GM13976 (cell line): Measurements from ENCODE around the gene MEMO1.
A peak's percentile ranks its signal among the peaks of the same experiment; 100 is the strongest.

Experiments used
- DNase-seq: peaks from one replicate; pipeline ENCODE4 v3.0.0; 2012; ENCODE audit warnings: low spot score
- CTCF ChIP-seq: IDR thresholded peaks from 2 replicates; pipeline ENCODE4 v1.5.1; 2012; ENCODE audit warnings: borderline replicate concordance, mild to moderate bottlenecking; ENCODE audit not compliant: insufficient read depth; ENCODE audit errors: extremely low read depth, missing control alignments, control extremely low read depth
- in situ Hi-C: fragments of 300-500 bp; cut with MboI; formaldehyde crosslinking; loops from one replicate; pipeline ENCODE4 v1.12.0; 2022; ENCODE audit warnings: low sequenced_read_pairs, mixed read lengths, inconsistent platforms; ENCODE audit not compliant: unreplicated experiment

The MEMO1 gene

GRCh38 chr2:31980674-31981356 lies 30.0 kb downstream of the MEMO1 start:
- in situ Hi-C loops = no loop called here
- TF ChIP-seq CTCF = no peak
- DNase-seq = peak; percentile 82

GRCh38 chr2:31979956-31980355 lies 30.9 kb downstream of the MEMO1 start:
- TF ChIP-seq CTCF = no peak
- no peak for DNase-seq
- in situ Hi-C loops = no loop called here

- TF ChIP-seq CTCF = no peak
- in situ Hi-C loops = no loop called here
- no peak for DNase-seq
Measured at GRCh38 chr2:31979018-31979417, 31.8 kb downstream of the MEMO1 start.

GRCh38 chr2:31978436-31978835 lies 32.4 kb downstream of the MEMO1 start:
- no peak for TF ChIP-seq CTCF
- DNase-seq = no peak
- in situ Hi-C loops = no loop called here

- no peak for TF ChIP-seq CTCF
- no peak for DNase-seq
- in situ Hi-C loops = no loop called here
Measured at GRCh38 chr2:31973665-31974064, 37.1 kb downstream of the MEMO1 start.

- DNase-seq = no peak
- no peak for TF ChIP-seq CTCF
- in situ Hi-C loops = no loop called here
Measured at GRCh38 chr2:31972059-31972458, 38.7 kb downstream of the MEMO1 start.
